ENCODE results near the gene C1QTNF6.
A peak's percentile ranks its signal among the peaks of the same experiment; 100 is the strongest.
"Not testable (repeated sequence)": the region's sequence is repeated elsewhere in the genome, so short reads cannot be mapped to it uniquely, and the experiment has no call there.

Gene C1QTNF6

GRCh38 chr22:37187891-37188761 lies at the start of gene C1QTNF6:
Gene C1QTNF6, minus strand, starts transcription at chr22:37188247. Its CDS starts 34 bp downstream, at chr22:37188213.
- DNase-seq (ENCODE audit: low read depth in 2 of 2) = no peak

DNA sequence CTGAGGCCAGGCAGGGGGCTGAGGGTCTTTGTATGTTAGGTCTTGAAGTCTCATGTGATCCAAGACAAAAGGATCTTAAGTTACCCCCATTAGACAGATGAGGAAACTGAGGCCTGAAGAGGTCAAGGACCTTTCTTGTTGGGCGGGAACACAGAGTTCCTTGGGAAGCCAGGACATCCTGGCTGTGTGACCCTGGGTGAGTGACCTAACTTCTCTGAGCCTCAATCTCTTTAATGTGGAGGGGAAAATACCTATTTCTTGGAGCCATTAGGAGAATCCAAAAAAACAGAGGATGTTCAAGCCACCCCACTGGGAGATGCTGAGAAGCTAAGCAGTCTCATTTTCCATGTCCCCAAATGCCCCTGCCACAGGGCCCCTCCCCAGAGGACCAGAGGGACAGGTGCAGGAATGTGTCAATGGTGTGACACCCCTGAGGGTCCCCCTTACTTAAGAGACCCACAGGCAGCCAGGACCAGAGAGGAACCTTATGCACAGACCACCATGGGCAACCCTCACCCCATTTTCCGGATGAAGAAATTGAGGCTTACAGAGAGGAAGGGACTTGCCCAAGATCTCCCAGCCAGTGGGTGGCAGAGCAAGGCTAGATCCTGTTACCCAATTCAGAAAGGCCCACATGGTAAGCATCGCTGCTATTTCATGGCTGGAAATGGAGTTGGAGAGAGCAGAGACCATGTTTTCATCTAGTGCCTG lies 48.0 kb upstream of the C1QTNF6 start:
- no peak for DNase-seq (ENCODE audit: low read depth in 2 of 2)

DNA sequence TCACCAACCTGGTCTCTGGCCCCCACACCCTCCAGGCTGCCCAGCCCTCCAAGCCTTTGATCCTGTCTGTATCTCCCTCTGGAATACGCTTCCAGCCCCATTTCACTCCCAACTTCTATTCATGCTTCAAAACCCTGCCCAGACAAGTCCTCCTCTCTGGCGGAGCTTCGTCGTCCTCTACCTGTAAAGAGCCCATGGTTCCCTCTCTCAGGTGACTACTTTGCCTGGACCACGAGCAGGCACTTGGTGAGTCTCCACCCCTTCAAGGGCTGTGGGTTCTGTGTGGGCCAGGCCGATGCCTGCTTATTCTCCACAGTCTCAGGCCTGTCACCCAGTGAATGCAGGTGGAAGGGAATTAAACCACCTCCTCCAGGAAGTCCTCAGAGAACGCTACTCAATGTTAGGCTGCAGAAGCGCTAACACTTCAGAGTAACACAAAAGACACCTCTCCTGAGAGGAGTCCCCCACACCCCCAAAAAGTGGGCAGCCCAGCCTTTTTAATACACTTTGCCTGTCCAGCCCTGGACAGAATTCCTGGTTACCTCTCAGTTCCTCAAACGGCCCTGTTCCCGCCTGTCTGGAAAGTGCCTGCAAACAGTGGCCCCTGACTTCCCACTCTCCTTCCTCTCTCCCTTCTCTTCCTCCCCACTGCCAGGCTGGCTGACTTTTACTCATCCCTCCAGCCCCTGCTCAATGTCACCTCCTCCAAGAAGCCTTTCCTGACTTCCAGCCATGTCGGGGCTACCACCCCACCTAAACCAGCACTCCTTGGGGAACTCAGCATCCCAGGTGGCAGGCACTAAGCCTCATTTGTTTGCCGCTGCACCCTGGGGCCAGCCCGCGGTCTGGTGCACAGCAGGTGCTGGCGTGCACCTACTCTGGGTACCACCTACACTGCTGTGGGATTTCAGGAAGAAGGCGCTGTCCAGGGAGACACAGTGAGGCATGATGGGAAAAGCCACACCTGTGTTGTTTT lies 47.0 kb upstream of the C1QTNF6 start:
- DNase-seq (ENCODE audit: low read depth in 2 of 2) = no peak

DNA sequence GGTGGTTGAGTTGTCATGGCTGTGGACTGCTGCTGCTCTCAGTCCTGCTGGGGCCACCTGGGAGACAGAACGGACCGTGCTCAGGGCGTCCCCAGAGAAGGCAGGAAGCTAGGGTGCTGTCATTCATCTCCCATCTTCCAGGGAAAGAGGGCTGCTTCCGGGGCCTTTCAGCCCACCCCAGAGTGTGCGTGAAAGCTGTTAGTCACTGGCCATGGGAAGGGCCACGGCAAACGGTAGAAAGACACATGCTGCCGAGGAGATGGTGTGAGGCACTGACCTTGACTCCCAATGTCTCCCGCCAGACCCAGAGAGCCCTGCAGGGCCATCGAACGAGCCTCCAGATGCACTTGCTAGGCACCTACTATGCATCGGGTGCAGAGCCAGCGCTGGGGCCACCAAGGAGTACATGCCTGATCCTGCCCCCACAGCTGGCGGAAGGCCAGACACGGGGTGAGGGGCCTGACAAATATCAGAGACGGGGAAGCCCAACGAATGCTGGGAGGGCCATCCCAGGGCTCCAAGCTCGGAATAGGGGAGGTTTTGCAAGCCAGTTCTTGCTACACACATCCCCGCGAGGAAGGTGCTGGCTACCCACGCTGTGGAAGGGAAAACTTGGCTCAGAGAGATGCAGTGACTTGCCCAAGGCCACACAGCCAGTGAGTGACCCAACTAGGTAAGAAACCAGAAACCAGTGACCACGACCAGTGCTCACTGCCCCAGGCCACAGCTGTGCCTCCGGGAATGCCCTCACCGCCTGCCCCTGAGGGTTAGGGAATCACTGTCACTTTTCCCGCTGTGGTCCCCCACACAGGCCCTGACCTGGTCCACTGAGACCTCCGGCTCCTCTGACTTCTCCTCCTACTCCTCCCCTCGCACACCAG lies 45.9 kb upstream of the C1QTNF6 start:
- DNase-seq (ENCODE audit: low read depth in 2 of 2) = no peak

DNA sequence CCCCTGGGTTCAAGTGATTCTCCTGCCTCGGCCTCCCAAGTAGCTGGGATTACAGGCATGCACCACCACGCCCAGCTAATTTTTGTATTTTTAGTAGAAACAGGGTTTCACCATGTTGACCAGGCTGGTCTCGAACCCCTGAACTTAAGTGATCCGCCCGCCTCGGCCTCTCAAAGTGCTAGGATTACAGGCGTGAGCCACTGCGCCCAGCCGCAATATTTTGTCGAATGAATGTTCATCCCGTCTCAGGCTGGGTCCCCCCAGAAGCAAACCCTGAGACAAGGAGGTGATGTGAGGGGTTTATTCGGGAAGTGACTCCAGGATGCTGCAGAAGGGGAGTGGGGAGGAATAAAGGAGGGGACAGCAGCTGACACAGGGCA lies 45.3 kb upstream of the C1QTNF6 start:
- DNase-seq (ENCODE audit: low read depth in 2 of 2) = not testable (repeated sequence)

DNA sequence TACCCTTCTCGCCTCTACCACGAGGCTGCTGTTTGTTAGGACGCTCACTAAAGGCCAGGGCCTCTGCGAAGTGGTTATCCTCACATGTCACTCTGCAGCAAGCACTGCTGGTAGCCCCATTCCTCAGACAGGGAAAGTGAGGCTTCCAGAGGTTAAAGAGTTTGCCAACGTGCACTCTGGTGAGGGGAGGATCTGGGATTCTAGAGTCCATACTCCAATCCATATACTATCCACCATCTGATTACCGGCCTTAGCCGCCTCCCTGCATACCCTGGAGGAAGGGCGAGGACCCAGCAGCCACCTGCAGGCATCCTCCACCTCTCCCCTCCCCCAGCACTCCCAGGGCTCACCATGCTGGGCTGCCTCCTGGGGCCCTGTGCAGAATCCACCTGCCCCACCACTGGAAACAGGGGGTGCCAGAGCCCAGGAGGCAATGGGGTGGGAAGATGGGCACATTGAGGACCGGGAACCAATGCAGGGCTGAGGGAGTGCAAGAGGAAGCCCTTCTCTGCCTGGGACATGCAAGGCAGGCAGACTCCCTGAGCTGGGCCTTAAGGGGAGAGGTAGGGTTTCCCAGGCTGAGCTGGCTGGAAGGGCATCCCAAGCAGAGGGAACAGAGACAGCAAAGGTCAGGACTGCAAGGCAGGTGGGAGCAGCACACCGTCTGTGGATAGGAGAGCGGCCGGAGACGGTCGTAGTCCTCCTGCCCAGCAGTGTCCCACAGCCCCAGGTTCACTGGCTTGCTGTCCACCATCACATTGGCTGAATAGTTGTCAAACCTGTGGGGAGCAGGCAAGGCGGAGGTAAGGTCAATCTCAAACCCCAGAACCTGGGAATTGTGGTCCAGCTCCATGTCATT lies 44.3 kb upstream of the C1QTNF6 start:
- no peak for DNase-seq (ENCODE audit: low read depth in 2 of 2)

DNA sequence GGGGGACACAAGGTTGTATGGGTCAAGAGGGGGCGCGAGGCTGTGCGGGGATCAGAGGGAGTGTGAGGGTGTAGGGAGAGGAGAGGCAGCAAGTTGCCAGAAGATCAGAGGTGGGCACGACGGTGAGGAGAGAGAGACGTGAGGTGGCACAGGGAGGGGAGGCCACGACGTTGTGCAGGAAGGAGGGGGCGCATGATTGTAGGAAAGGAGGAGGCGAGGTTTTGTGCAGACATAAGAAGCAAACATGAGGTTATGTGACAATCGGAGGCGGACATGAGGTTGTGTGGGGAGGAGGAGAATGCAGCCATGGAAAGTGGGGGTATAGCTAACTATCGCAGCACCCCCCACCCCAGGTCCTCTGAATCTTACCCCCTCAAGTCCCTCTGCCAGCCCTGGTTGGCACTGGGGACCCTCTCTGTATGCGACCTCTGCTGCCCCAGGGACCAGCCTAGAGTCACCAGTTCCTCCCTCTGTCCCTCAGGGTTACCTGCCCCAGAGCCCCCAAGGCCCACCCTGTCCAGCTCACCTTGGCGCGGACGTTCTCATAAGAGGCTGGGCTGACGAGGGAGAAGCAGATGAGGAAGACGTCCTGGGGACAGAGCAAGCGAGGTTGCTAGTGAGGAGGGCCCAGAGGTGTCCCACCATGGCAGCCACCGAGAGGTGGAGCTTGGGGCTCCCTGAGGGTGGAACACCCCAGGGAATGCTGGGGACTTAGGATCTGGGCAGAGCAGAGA lies 43.5 kb upstream of the C1QTNF6 start:
- no peak for DNase-seq (ENCODE audit: low read depth in 2 of 2)

GRCh38 chr22:37230673-37231405 lies 42.8 kb upstream of the C1QTNF6 start:
- DNase-seq (ENCODE audit: low read depth in 2 of 2) = no peak

- no peak for DNase-seq (ENCODE audit: low read depth in 2 of 2)
These were observed 42.0 kb upstream of the C1QTNF6 start for GRCh38 chr22:37229805-37230672.

DNA sequence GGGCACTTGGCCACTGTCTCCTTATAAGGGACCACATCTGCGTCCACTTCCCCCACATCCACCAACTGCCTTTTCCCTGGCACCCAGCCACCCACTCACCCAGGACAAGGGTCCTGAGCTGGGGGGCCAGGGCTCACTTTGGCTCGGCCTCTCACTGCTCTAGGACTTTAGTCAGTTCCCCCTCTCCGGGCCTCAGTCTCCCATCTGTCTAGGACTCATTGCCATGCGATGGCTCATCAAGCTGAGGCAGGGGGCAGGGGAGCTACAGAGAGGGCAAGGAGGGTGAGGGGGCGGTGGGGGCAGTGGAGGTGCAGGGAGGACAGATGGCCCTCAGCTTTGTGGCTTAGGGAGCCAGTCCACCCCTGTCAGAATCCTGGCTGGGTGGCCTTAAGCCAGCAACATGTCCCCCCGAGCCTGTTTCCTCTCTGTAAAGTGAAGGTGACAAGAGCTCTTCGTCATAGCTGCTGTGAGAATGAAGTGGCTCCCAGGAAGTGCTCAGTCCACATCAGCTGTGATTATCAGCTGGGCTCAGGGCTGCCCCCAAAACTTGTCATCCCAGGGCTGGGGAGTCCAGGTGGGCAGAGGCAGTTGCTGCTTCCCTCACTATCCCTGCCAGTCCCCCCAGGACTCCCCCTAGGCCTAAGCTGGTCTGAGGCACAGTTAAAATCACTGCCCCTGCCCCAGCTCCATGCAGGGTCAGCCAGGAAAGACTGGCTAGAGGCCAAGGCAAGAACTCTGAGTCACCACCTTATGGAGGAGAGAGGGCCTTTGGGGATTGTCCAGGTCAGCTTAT lies 41.2 kb upstream of the C1QTNF6 start:
- no peak for DNase-seq (ENCODE audit: low read depth in 2 of 2)

GRCh38 chr22:37228106-37229011 lies 40.3 kb upstream of the C1QTNF6 start:
- DNase-seq (ENCODE audit: low read depth in 2 of 2) = peak; percentile 36 to 39

GRCh38 chr22:37226514-37226913 lies 38.5 kb upstream of the C1QTNF6 start:
- DNase-seq (ENCODE audit: low read depth in 2 of 2) = no peak

- DNase-seq (ENCODE audit: low read depth in 2 of 2) = no peak
These were observed 38.0 kb upstream of the C1QTNF6 start for GRCh38 chr22:37226087-37226486.

- no peak for DNase-seq (ENCODE audit: low read depth in 2 of 2)
These were observed 37.4 kb upstream of the C1QTNF6 start for GRCh38 chr22:37225481-37225880.

GRCh38 chr22:37224757-37225420 lies 36.8 kb upstream of the C1QTNF6 start:
- no peak for DNase-seq (ENCODE audit: low read depth in 2 of 2)
